Measurements from ENCODE around the gene KIF2C.
A peak's percentile ranks its signal among the peaks of the same experiment; 100 is the strongest.
"Not testable (repeated sequence)": the region's sequence is repeated elsewhere in the genome, so short reads cannot be mapped to it uniquely, and the experiment has no call there.

The KIF2C gene

GRCh38 chr1:44718091-44718490, 21.5 kb upstream of the KIF2C start:
- DNase-seq (ENCODE audit: low read depth in 1 of 2, low spot score in 1 of 2) = no peak

- DNase-seq (ENCODE audit: low read depth in 1 of 2, low spot score in 1 of 2) = no peak
These were observed 20.3 kb upstream of the KIF2C start for GRCh38 chr1:44719318-44719717.

- DNase-seq (ENCODE audit: low read depth in 1 of 2, low spot score in 1 of 2) = no peak
These were observed 19.4 kb upstream of the KIF2C start for GRCh38 chr1:44720281-44720680.

- peak in 1 of 2 donors; percentile 88 for DNase-seq (ENCODE audit: low read depth in 1 of 2, low spot score in 1 of 2)
These were observed 17.9 kb upstream of the KIF2C start for GRCh38 chr1:44721485-44722361.

GRCh38 chr1:44723064-44723463, 16.6 kb upstream of the KIF2C start:
- DNase-seq (ENCODE audit: low read depth in 1 of 2, low spot score in 1 of 2) = no peak

GRCh38 chr1:44723496-44724295, 15.9 kb upstream of the KIF2C start:
- no peak for DNase-seq (ENCODE audit: low read depth in 1 of 2, low spot score in 1 of 2)

GRCh38 chr1:44724296-44724954, 15.2 kb upstream of the KIF2C start:
- no peak for DNase-seq (ENCODE audit: low read depth in 1 of 2, low spot score in 1 of 2)

GRCh38 chr1:44724955-44725698, 14.5 kb upstream of the KIF2C start:
- DNase-seq (ENCODE audit: low read depth in 1 of 2, low spot score in 1 of 2) = no peak

GRCh38 chr1:44730741-44731512, 8.7 kb upstream of the KIF2C start, which contains the start of gene RNU5D-1:
Gene RNU5D-1, minus strand, starts transcription at chr1:44731170.
- DNase-seq (ENCODE audit: low read depth in 1 of 2, low spot score in 1 of 2) = peak; percentile 91 to 93

GRCh38 chr1:44733365-44733764, 6.3 kb upstream of the KIF2C start:
- no peak for DNase-seq (ENCODE audit: low read depth in 1 of 2, low spot score in 1 of 2)

- DNase-seq (ENCODE audit: low read depth in 1 of 2, low spot score in 1 of 2) = no peak
These were observed 5.9 kb upstream of the KIF2C start for GRCh38 chr1:44733784-44734183.

- DNase-seq (ENCODE audit: low read depth in 1 of 2, low spot score in 1 of 2) = no peak
These were observed 3.6 kb upstream of the KIF2C start for GRCh38 chr1:44735992-44736391.

GRCh38 chr1:44738953-44739306, 707 bp upstream of the KIF2C start:
- DNase-seq (ENCODE audit: low read depth in 1 of 2, low spot score in 1 of 2) = not testable (repeated sequence)

- no peak for DNase-seq (ENCODE audit: low read depth in 1 of 2, low spot score in 1 of 2)
These were observed 561 bp downstream of the KIF2C start for GRCh38 chr1:44740179-44740617.

- DNase-seq (ENCODE audit: low read depth in 1 of 2, low spot score in 1 of 2) = no peak
These were observed 3.6 kb downstream of the KIF2C start for GRCh38 chr1:44743211-44743610.

- no peak for DNase-seq (ENCODE audit: low read depth in 1 of 2, low spot score in 1 of 2)
These were observed 8.2 kb downstream of the KIF2C start for GRCh38 chr1:44747878-44748277.

GRCh38 chr1:44757420-44757819, 17.8 kb downstream of the KIF2C start:
- DNase-seq (ENCODE audit: low read depth in 1 of 2, low spot score in 1 of 2) = no peak

- no peak for DNase-seq (ENCODE audit: low read depth in 1 of 2, low spot score in 1 of 2)
These were observed 19.4 kb downstream of the KIF2C start for GRCh38 chr1:44759077-44759476.

GRCh38 chr1:44760876-44761275, 21.2 kb downstream of the KIF2C start:
- no peak for DNase-seq (ENCODE audit: low read depth in 1 of 2, low spot score in 1 of 2)

GRCh38 chr1:44766421-44766820, 26.8 kb downstream of the KIF2C start:
- not testable (repeated sequence) for DNase-seq (ENCODE audit: low read depth in 1 of 2, low spot score in 1 of 2)

Measured in activated CD4-positive, alpha-beta T cell treated with anti-CD3 and anti-CD28 coated beads, Interleukin-2, amount 50 U/mL, for 24 hours (primary cell).